Transverse colon (tissue), 4 donors: ENCODE results near the gene C6orf47.

Experiments
- CTCF ChIP-seq, 5 experiments: fragments of 200-600 bp in 3 of 5; fragments of 450-650 bp in 2 of 5; sonication (generic) in 3 of 5; IDR thresholded peaks; 1 replicate in 2 of 5; 2 replicates in 3 of 5; pipeline ENCODE4 v1.5.1; 2016 to 2017; ENCODE audit warnings: antibody characterized with exemption in 5 of 5, inconsistent platforms in 3 of 5, mild to moderate bottlenecking in 2 of 5, moderate library complexity in 1 of 5
- EP300 ChIP-seq: sonication (generic); formaldehyde crosslinking; IDR thresholded peaks from one replicate; pipeline ENCODE4 v1.6.1; 2017; ENCODE audit warnings: antibody characterized with exemption, low read depth
- POLR2A ChIP-seq: fragments of 450-650 bp; IDR thresholded peaks from one replicate; pipeline ENCODE4 v1.6.1; 2016; ENCODE audit warnings: antibody characterized with exemption, mild to moderate bottlenecking, moderate library complexity
- POLR2AphosphoS5 ChIP-seq, 3 donors: sonication (generic); formaldehyde crosslinking; IDR thresholded peaks; one replicate each; pipeline ENCODE4 v1.6.1; 2016; ENCODE audit warnings: antibody characterized with exemption in 3 of 3

- no peak for TF ChIP-seq CTCF (IDR thresholded peaks at IDR 0.05)
- TF ChIP-seq POLR2A: no peak
- no peak for TF ChIP-seq POLR2AphosphoS5 (IDR thresholded peaks at IDR 0.05)
- TF ChIP-seq EP300: no peak
These were observed 25.5 kb downstream of the C6orf47 start for GRCh38 chr6:31634969-31635575.
